Measurements from ENCODE around the gene EDNRB.

GRCh38 chr13:77925616-77926015 is 7.0 kb upstream of the EDNRB start:
- TF ChIP-seq CTCF (IDR thresholded peaks at IDR 0.05) (no peak), EP300 (IDR thresholded peaks at IDR 0.05) (no peak), POLR2A (IDR thresholded peaks at IDR 0.05) (no peak)
